LoVo (cell line): ENCODE measurements around the gene OR5K4.
"Not testable (repeated sequence)": the region's sequence is repeated elsewhere in the genome, so short reads cannot be mapped to it uniquely, and the experiment has no call there.

Experiments used
- DNase-seq: peaks from one replicate; pipeline ENCODE4 v3.0.0-alpha.2; 2016; ENCODE audit warnings: low spot score

OR5K4 gene

GRCh38 chr3:98371186-98371585, 17.5 kb downstream of the OR5K4 start:
- no peak for DNase-seq

- no peak for DNase-seq
Observed at GRCh38 chr3:98371853-98372252, 18.2 kb downstream of the OR5K4 start.

GRCh38 chr3:98372445-98372844, 18.8 kb downstream of the OR5K4 start:
- no peak for DNase-seq

- no peak for DNase-seq
Observed at GRCh38 chr3:98376631-98377030, 23.0 kb downstream of the OR5K4 start.

- DNase-seq, result no peak
Observed at GRCh38 chr3:98388147-98388546, 34.5 kb downstream of the OR5K4 start.

GRCh38 chr3:98390366-98390765, 36.7 kb downstream of the OR5K4 start, which contains the start of gene OR5K3:
OR5K3 (plus strand) TSS chr3:98390666; CDS start chr3:98390666, 0 bp downstream.
- DNase-seq, result no peak

GRCh38 chr3:98395101-98395500, 41.4 kb downstream of the OR5K4 start:
- no peak for DNase-seq

- not testable (repeated sequence) for DNase-seq
Observed at GRCh38 chr3:98396482-98396881, 42.8 kb downstream of the OR5K4 start.

- DNase-seq, result no peak
Observed at GRCh38 chr3:98398513-98398912, 44.9 kb downstream of the OR5K4 start.

- DNase-seq, result no peak
Observed at GRCh38 chr3:98402507-98402906, 48.9 kb downstream of the OR5K4 start.

GRCh38 chr3:98404010-98404409, 50.4 kb downstream of the OR5K4 start:
- DNase-seq, result no peak
